B cell (primary cell): ENCODE results near the gene RNASE12. TPM values are rescaled to one million over a fixed set of nuclear protein-coding genes. Genes with fewer than 3 reads are reported as not detected.

Experiments
- ATAC-seq: fragments of 200-7000 bp; cut with Tn5 transposase; one replicate; pipeline ENCODE4 v1.10.0; 2021; ENCODE audit warnings: low read depth, mild to moderate bottlenecking, moderate number of reproducible peaks, moderate library complexity
- CTCF ChIA-PET: fragments of 350-600 bp; sonication (Branson Sonifier 250); formaldehyde crosslinking; loops from one replicate; lab custom pipeline; 2021; ENCODE audit warnings: antibody characterized with exemption, inconsistent platforms; lab: Charles Lee
- POLR2A ChIA-PET: fragments of 350-600 bp; sonication (Branson Sonifier 250); formaldehyde crosslinking; loops from one replicate; lab custom pipeline; 2021; ENCODE audit warnings: antibody characterized with exemption; lab: Charles Lee
- DNase-seq: peaks from one replicate; pipeline ENCODE4 v3.0.0; 2013
- H2AFZ ChIP-seq: 2 replicates; pipeline ENCODE4 v1.6.1; 2012; ENCODE audit warnings: mild to moderate bottlenecking, low read depth, low read length; ENCODE audit not compliant: insufficient read depth, poor library complexity, severe bottlenecking
- H3K27ac ChIP-seq, 2 donors: 1 replicate in 1 of 2; 2 replicates in 1 of 2; pipeline ENCODE4 v1.5.1; 2012 to 2013; ENCODE audit warnings: low read length in 2 of 2, mild to moderate bottlenecking in 2 of 2, moderate library complexity in 1 of 2
- H3K27me3 ChIP-seq, 4 experiments: fragments of 200-600 bp in 1 of 4; sonication (generic) in 1 of 4; replicated peaks in 1 of 4; 1 replicate in 2 of 4; 2 replicates in 2 of 4; pipeline versions ENCODE4 v1.6.1 to v1.7.0; 2013 to 2016; ENCODE audit warnings: low read length in 3 of 4, mild to moderate bottlenecking in 2 of 4, mixed read lengths in 1 of 4, moderate library complexity in 1 of 4; ENCODE audit not compliant: insufficient read depth in 4 of 4, control insufficient read depth in 3 of 4; ENCODE audit errors: control extremely low read depth in 1 of 4
- H3K36me3 ChIP-seq, 2 experiments: replicated peaks in 1 of 2; 1 replicate in 1 of 2; 2 replicates in 1 of 2; pipeline versions ENCODE4 v1.6.1 to v1.7.1; 2013; ENCODE audit warnings: low read length in 1 of 2; ENCODE audit not compliant: insufficient read depth in 2 of 2, control insufficient read depth in 1 of 2; ENCODE audit errors: control extremely low read depth in 1 of 2, extremely low read depth in 1 of 2
- H3K4me1 ChIP-seq, 2 donors: fragments of 200-600 bp in 1 of 2; sonication (generic) in 1 of 2; 1 replicate in 1 of 2; 2 replicates in 1 of 2; pipeline versions ENCODE4 v1.5.1 to v1.6.1; 2013 to 2017; ENCODE audit warnings: low read length in 2 of 2; ENCODE audit not compliant: control insufficient read depth in 2 of 2, insufficient read depth in 2 of 2
- H3K4me2 ChIP-seq: replicated peaks from 2 replicates; pipeline ENCODE3; 2012; ENCODE audit warnings: mild to moderate bottlenecking, low read depth, low read length; ENCODE audit not compliant: poor library complexity, severe bottlenecking
- H3K4me3 ChIP-seq, 5 experiments: fragments of 200-600 bp in 1 of 5; sonication (generic) in 1 of 5; 1 replicate in 3 of 5; 2 replicates in 2 of 5; pipeline versions ENCODE4 v1.5.1 to v1.7.0; 2011 to 2016; ENCODE audit warnings: low read length in 4 of 5, mild to moderate bottlenecking in 4 of 5, low read depth in 2 of 5, control low read depth in 1 of 5, moderate library complexity in 1 of 5; ENCODE audit not compliant: insufficient read depth in 1 of 5; ENCODE audit errors: control extremely low read depth in 1 of 5, extremely low read depth in 1 of 5
- H3K79me2 ChIP-seq: fragments of 200-600 bp; sonication (generic); one replicate; pipeline ENCODE4 v1.6.0; 2016; ENCODE audit warnings: low read length; ENCODE audit not compliant: control insufficient read depth, insufficient read depth
- H3K9ac ChIP-seq: fragments of 200-600 bp; sonication (generic); 2 replicates; pipeline ENCODE4 v1.6.1; 2017; ENCODE audit warnings: mild to moderate bottlenecking, low read length, moderate library complexity
- H3K9me3 ChIP-seq, 3 donors: one replicate each; pipeline versions ENCODE4 v1.6.1 to v1.7.1; 2013; ENCODE audit warnings: low read length in 2 of 3; ENCODE audit not compliant: control insufficient read depth in 2 of 3, insufficient read depth in 1 of 3; ENCODE audit errors: control extremely low read depth in 1 of 3
- H4K20me1 ChIP-seq: 2 replicates; pipeline ENCODE4 v1.6.0; 2012; ENCODE audit warnings: mild to moderate bottlenecking, low read length; ENCODE audit not compliant: insufficient read depth, control insufficient read depth, poor library complexity, severe bottlenecking
- H3K27ac Mint-ChIP-seq: one replicate; pipeline ENCODE4 v1.8.0; 2021; ENCODE audit warnings: mixed read lengths
- H3K27me3 Mint-ChIP-seq: one replicate; pipeline ENCODE4 v1.8.0; 2021; ENCODE audit warnings: mixed read lengths
- H3K4me1 Mint-ChIP-seq: one replicate; pipeline ENCODE4 v1.8.0; 2021; ENCODE audit warnings: mixed read lengths
- H3K4me3 Mint-ChIP-seq: one replicate; pipeline ENCODE4 v1.8.0; 2021; ENCODE audit warnings: mixed read lengths
- H3K9me3 Mint-ChIP-seq: one replicate; pipeline ENCODE4 v1.8.0; 2022; ENCODE audit warnings: mixed read lengths; ENCODE audit not compliant: insufficient read depth
- CTCF ChIP-seq: fragments of 200-600 bp; IDR thresholded peaks from one replicate; pipeline ENCODE4 v1.8.0; 2022; ENCODE audit warnings: antibody characterized with exemption, mild to moderate bottlenecking
- EZH2 ChIP-seq: IDR thresholded peaks from 2 replicates; pipeline ENCODE4 v1.6.1; 2012; ENCODE audit warnings: borderline replicate concordance, low read depth, mild to moderate bottlenecking, moderate library complexity, low read length; ENCODE audit not compliant: insufficient read depth, poor library complexity, severe bottlenecking
- WGBS: methylation state at CpG from one replicate; pipeline ENCODE4 v1.1.5; 2013; ENCODE audit warnings: missing lambda C conversion rate; ENCODE audit not compliant: insufficient coverage; 5-methylcytosine and 5-hydroxymethylcytosine counted together
- intact Hi-C: fragments of 100-400 bp; cut with micrococcal nuclease; formaldehyde crosslinking; loops from one replicate; pipeline ENCODE4 v1.10.0; 2022
- polyA plus RNA-seq: library from polyadenylated mRNA; depleted of rRNA; stranded (reverse); fragments of >200 nt; gene quantifications from 2 replicates; pipeline ENCODE4 v1.2.3, GENCODE V29; 2012
- total RNA-seq, 2 donors: library from RNA; stranded (reverse); fragments of 120-200 nt in 1 of 2; gene quantifications; 1 replicate in 1 of 2; 2 replicates in 1 of 2; pipeline versions ENCODE4 v1.2.3 to v1.2.4, GENCODE V29; 2013 to 2022

The RNASE12 gene
- total and polyA plus RNA-seq, 2 donors (not counting 1 experiment from before 2014, with no cell fraction given) = not detected

- ATAC-seq = peak; percentile 73
- Histone ChIP-seq H3K36me3 (no peaks in the 10 kb centered on the region), H3K79me2 (no peaks in the 10 kb centered on the region), H4K20me1 (no peaks in the 10 kb centered on the region), H3K27me3 (peaks cover 0 to 6% (median 0%) of the 10 kb centered on the region in 4 experiments), H2AFZ (peak overlapping the region; percentile 48), H3K9me3 (no peaks in the 10 kb centered on the region), H3K4me1 (peaks cover 42 to 51% of the 10 kb centered on the region in 2 donors), H3K27ac (peak overlapping the region; percentile 67 to 76), H3K9ac (peak overlapping the region; percentile 78), H3K4me2 (peak overlapping the region; percentile 77), H3K4me3 (peak overlapping the region; percentile 49 to 80 (median 70))
- peaks cover 9% of the 10 kb centered on the region for H3K4me1 Mint-ChIP-seq
- H3K9me3 Mint-ChIP-seq = no peaks in the 10 kb centered on the region
- ChIA-PET CTCF (interaction anchor here (0.7 to 3.2 kb wide), 25 partner anchors 9 to 358 kb away, joined by 3 to 28 read pairs (median 4); partner anchors contain the start of genes APEX1, OSGEP, PARP2 and PNP), POLR2A (interaction anchor here (1.1 to 2.3 kb wide), 5 partner anchors 18 to 270 kb away, joined by 3 to 30 read pairs (median 7); partner anchors contain the start of genes PARP2, PIP4P1, RNASE4 and TEP1)
- 2% methylated on average over 24 of the region's 34 CpGs for WGBS
- H3K4me3 Mint-ChIP-seq = no peak overlapping the region
- peaks cover 5% of the 10 kb centered on the region for H3K27me3 Mint-ChIP-seq
- intact Hi-C loops = loop anchor here (1.0 to 10.0 kb wide), 9 partner anchors 12 to 491 kb away; partner anchors contain the start of genes PARP2, PIP4P1, RNASE6 and TMEM253
- no peak overlapping the region for H3K27ac Mint-ChIP-seq
- DNase-seq = peak; percentile 97
- peak; percentile 51 for TF ChIP-seq CTCF
- TF ChIP-seq EZH2 = no peak
Measured at GRCh38 chr14:20613094-20614037, 22.2 kb upstream of the RNASE12 start.
